GM19395 (cell line): ENCODE data around the gene COX7A2L.

Experiments used
- ATAC-seq: cut with Tn5 transposase; IDR thresholded peaks from one replicate; pipeline ENCODE4 v1.9.1; 2021; ENCODE audit warnings: mild to moderate bottlenecking, moderate library complexity; ENCODE audit not compliant: unreplicated experiment

The COX7A2L gene

GRCh38 chr2:42321452-42322064, 39.5 kb downstream of the COX7A2L start:
- no peak for ATAC-seq

DNA sequence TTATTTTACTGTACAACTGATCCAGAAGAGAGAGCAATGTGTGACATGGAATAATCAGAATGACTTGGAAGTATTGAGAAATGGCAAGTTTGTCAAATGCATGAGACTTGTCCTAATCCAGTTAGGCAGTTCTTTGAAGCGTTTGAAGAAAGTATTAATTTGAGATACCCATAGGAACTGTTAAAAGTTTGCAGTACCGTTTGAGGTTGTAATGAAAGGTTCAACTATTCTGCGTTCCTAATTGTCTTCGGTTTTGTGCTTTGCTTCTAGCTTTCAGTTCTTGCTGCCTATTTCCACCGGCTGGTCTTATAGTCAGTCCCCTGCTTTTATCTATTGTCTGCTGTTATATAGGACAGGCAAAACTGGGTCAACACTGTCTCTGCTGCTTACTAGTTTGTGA, 41.8 kb downstream of the COX7A2L start:
- no peak for ATAC-seq

GRCh38 chr2:42317945-42318344, 43.1 kb downstream of the COX7A2L start:
- ATAC-seq: no peak

GRCh38 chr2:42317486-42317885, 43.5 kb downstream of the COX7A2L start:
- ATAC-seq: no peak

GRCh38 chr2:42316910-42317309, 44.1 kb downstream of the COX7A2L start:
- ATAC-seq: no peak

DNA sequence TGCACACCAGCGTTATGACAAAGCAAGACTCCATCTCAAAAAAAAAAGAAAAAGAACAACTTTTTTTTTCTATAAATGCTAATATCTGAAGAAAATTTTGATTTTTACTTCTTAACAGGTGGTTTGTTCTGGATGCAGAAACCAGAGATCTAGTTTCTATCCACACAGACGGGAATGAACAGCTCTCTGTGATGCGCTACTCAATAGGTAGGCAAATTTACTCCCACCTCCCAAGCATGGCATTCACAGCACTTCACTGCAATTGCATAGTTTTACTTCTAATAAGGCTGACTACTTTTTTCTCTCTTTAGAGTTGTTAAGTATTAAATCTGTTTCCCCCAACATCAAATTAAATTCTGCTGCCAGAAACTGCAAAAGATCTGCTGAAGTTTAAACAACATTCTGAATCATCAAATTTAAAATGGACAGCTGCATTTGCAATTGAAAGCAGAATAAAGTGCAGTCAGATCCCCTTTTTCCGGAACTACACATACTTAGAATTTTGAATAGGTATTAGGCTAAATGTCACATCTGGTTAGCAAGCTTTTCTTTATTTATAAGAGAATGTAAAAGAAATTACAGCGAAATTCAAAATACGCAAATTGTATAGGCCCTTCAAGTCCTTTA, 45.1 kb downstream of the COX7A2L start:
- ATAC-seq: no peak

- no peak for ATAC-seq
Measured at GRCh38 chr2:42314892-42315468, 46.0 kb downstream of the COX7A2L start.

- ATAC-seq: no peak
Measured at GRCh38 chr2:42312106-42312505, 48.9 kb downstream of the COX7A2L start.

DNA sequence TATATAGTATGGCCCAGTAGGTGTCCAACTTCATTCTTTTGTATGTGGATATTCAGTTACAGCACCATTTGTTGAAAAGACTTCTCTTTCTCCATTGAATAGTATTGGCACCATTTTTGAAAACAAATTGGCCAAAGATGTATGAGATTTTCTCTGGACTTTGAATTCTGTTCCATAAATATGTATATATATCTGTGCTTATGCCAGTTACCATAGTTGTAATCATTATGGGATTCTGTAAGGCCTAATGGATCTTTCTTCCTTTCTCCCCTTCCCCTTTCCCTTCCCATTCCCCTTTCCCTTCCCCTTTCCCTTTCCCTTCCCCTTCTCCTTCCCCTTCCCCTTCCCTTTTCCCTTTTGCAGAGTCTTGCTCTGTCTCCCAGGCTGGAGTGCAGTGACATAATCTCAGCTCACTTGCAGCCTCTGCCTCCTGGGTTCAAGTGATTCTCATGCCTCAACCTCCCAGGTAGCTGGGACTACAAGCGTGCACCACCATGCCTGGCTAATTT, 51.0 kb downstream of the COX7A2L start:
- ATAC-seq: no peak

DNA sequence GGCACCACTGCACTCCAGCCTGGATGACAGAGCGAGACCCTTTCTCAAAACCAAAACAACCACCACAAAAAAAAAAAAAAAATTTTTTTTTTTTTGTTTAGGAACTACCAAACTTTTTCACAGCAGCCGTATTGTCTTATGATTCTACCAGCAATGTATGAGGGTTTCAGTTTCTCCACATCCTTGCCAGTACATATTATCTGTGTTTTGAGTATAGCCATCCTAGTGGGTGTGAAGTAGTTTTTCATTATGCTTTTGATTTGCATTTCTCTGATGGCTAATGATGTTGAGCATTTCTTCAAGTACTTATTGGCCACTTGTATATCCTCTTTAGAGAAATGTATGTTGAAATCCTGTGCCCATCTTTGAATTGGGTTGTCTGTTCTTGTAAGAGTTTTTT, 51.7 kb downstream of the COX7A2L start:
- ATAC-seq: no peak

GRCh38 chr2:42307180-42307579, 53.8 kb downstream of the COX7A2L start:
- ATAC-seq: no peak

DNA sequence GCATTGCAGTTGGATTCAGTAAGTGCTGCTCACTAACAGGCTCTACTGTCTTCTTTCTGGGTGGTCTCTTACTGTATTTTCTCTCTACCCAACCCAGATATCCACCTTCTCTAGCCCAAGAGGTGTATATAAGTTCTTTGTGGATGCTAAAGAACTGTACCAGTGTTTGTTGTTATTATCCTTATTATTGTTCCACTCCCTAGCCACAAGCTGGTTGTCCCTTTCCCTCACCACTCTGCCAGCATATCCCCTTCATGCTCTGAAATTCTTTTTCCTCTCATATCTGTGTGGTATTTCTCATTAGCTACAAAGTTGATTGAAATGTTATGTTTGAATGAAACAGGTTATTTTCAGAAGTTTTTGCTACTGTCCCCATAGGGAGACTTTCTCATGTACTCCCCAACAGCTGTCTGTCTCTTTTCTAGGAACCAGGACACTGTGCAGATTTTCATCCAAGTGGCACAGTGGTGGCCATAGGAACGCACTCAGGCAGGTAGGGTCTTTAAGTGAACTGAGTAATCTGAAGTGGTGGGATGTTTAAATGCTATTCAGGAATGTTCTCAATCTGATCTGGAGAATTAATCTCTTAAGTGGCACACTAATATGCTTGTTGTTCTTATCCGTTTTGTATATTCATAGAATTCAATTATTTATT, 56.8 kb downstream of the COX7A2L start:
- ATAC-seq: no peak

GRCh38 chr2:42303252-42303651, 57.8 kb downstream of the COX7A2L start:
- no peak for ATAC-seq

- ATAC-seq: no peak
Measured at GRCh38 chr2:42300527-42300926, 60.5 kb downstream of the COX7A2L start.
